ENCODE measurements around the gene BOK.
"Not testable (repeated sequence)": the region's sequence is repeated elsewhere in the genome, so short reads cannot be mapped to it uniquely, and the experiment has no call there.

The BOK gene

GRCh38 chr2:241571821-241572620 lies 13.5 kb downstream of the BOK start:
- DNase-seq (ENCODE audit: low read depth in 3 of 3), result no peak

- DNase-seq (ENCODE audit: low read depth in 3 of 3), result not testable (repeated sequence)
Observed at GRCh38 chr2:241572915-241573651, 14.5 kb downstream of the BOK start.

- DNase-seq (ENCODE audit: low read depth in 3 of 3), result no peak
Observed at GRCh38 chr2:241573741-241574140, 15.2 kb downstream of the BOK start.

- DNase-seq (ENCODE audit: low read depth in 3 of 3), result no peak
Observed at GRCh38 chr2:241574911-241575623, 16.5 kb downstream of the BOK start.

GRCh38 chr2:241575624-241576292 lies 17.2 kb downstream of the BOK start:
- DNase-seq (ENCODE audit: low read depth in 3 of 3), result no peak

GRCh38 chr2:241576293-241576654 lies 17.7 kb downstream of the BOK start:
- no peak for DNase-seq (ENCODE audit: low read depth in 3 of 3)

- no peak for DNase-seq (ENCODE audit: low read depth in 3 of 3)
Observed at GRCh38 chr2:241577413-241578122, 19.0 kb downstream of the BOK start.

- DNase-seq (ENCODE audit: low read depth in 3 of 3), result no peak
Observed at GRCh38 chr2:241579281-241579680, 20.7 kb downstream of the BOK start.

- no peak for DNase-seq (ENCODE audit: low read depth in 3 of 3)
Observed at GRCh38 chr2:241582328-241582727, 23.8 kb downstream of the BOK start.

- DNase-seq (ENCODE audit: low read depth in 3 of 3), result no peak
Observed at GRCh38 chr2:241582806-241583205, 24.3 kb downstream of the BOK start.

GRCh38 chr2:241584436-241584835 lies 25.9 kb downstream of the BOK start:
- no peak for DNase-seq (ENCODE audit: low read depth in 3 of 3)

- DNase-seq (ENCODE audit: low read depth in 3 of 3), result no peak
Observed at GRCh38 chr2:241586564-241587264, 28.2 kb downstream of the BOK start.

- DNase-seq (ENCODE audit: low read depth in 3 of 3), result not testable (repeated sequence)
Observed at GRCh38 chr2:241589863-241590262, 31.3 kb downstream of the BOK start.

GRCh38 chr2:241590496-241591455 lies 32.2 kb downstream of the BOK start:
- not testable (repeated sequence) for DNase-seq (ENCODE audit: low read depth in 3 of 3)

- no peak for DNase-seq (ENCODE audit: low read depth in 3 of 3)
Observed at GRCh38 chr2:241592126-241592845, 33.7 kb downstream of the BOK start.

GRCh38 chr2:241593271-241593670 lies 34.7 kb downstream of the BOK start:
- DNase-seq (ENCODE audit: low read depth in 3 of 3), result no peak

GRCh38 chr2:241595600-241596140 lies 37.1 kb downstream of the BOK start:
- DNase-seq (ENCODE audit: low read depth in 3 of 3), result no peak

GRCh38 chr2:241597561-241597960 lies 39.0 kb downstream of the BOK start:
- DNase-seq (ENCODE audit: low read depth in 3 of 3), result no peak

GRCh38 chr2:241598061-241598460 lies 39.5 kb downstream of the BOK start:
- DNase-seq (ENCODE audit: low read depth in 3 of 3), result no peak
